ENCODE data around the gene FGFRL1.

DNA sequence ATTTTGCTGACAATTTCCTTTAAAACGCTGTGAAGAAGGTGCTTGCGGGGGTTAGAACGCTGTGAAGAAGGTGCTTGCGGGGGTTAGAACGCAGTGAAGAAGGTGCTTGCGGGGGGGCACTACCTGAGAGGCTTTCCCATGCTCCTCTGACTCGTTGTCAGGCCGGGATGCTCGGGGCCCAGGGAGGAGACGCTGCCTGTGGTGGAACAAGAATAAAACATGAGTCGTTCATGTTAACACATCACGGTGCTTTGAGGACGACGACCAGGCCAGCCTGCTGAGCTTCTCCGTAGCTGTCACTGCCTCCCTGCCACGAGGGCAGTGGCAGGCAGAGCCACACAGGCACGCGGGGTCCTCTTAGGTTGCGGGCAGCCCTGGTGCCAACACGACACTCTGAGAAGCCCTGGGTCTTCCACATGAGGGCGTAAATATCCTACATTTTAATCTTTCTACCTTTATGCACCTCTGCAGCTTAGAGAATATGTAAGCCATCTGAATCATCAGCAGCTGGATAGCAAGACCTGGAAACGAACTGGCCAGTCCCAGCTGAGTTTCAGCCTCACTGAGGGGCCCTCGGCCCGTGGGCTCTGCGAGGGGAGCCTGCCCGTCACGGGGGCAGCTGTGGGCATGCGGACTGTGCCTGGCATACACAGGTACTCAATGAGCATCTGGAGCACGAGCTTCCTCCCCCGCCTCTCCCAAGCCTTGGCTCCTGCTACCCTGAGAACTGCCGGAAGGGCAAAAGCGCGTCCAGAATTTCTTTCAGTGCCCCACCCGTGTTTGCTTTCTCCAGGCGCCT, 47.0 kb downstream of the FGFRL1 start:
- no peak for TF ChIP-seq TAF1 (IDR thresholded peaks at IDR 0.05; ENCODE audit: low read depth)
- TF ChIP-seq EP300 (IDR thresholded peaks at IDR 0.05; ENCODE audit: borderline replicate concordance), result no peak
